ENCODE measurements around the gene TMEM131L. TPM values are rescaled to one million over a fixed set of nuclear protein-coding genes. Genes with fewer than 3 reads are reported as not detected.

The TMEM131L gene
- total and polyA plus RNA-seq, 12 donors, result 2.5 to 11.7 (median 4.8) TPM

DNA sequence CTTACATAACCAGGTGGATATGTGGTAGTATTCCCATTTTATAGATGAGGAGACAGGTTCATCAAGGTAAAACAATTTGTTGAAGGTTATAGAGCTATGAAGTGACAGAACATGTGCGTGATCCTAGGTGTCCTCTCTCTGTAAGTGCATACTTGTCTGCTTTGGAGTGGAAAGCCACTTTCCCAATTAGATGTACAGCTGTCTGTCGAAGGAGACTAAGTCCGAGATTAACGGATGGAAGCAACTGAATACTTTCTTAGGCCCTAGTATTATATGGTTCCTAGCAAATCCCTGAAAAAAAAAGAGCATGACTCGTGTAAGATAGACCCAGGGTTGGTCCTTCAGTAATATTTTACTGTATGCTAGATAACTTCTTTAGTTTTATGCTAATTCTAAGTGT, 19.7 kb downstream of the TMEM131L start:
- H3K27me3 ChIP-seq, result no peaks in the 10 kb centered on the region
- TF ChIP-seq, protein P1, sequence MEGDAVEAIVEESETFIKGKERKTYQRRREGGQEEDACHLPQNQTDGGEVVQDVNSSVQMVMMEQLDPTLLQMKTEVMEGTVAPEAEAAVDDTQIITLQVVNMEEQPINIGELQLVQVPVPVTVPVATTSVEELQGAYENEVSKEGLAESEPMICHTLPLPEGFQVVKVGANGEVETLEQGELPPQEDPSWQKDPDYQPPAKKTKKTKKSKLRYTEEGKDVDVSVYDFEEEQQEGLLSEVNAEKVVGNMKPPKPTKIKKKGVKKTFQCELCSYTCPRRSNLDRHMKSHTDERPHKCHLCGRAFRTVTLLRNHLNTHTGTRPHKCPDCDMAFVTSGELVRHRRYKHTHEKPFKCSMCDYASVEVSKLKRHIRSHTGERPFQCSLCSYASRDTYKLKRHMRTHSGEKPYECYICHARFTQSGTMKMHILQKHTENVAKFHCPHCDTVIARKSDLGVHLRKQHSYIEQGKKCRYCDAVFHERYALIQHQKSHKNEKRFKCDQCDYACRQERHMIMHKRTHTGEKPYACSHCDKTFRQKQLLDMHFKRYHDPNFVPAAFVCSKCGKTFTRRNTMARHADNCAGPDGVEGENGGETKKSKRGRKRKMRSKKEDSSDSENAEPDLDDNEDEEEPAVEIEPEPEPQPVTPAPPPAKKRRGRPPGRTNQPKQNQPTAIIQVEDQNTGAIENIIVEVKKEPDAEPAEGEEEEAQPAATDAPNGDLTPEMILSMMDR (IDR thresholded peaks at IDR 0.05), result no peak
- TF ChIP-seq POLR2A (IDR thresholded peaks at IDR 0.05), result no peak
- peaks cover 0 to 17% of the 10 kb centered on the region in 2 donors for H3K4me1 ChIP-seq (replicated peaks in 1 of 2)
- WGBS, 4 donors, result 86 to 96% (median 91%) methylated on average over 5 of the region's 5 CpGs
- DNase-seq, result no peak
- H3K27ac ChIP-seq, result no peak overlapping the region
- H3K9me3 ChIP-seq (replicated peaks in 1 of 3), result no peaks in the 10 kb centered on the region
- no peaks in the 10 kb centered on the region for H3K36me3 ChIP-seq (replicated peaks in 1 of 2)
- intact Hi-C loops (cut with DNase I), result no loop called here
- no peak overlapping the region for H3K4me3 ChIP-seq

- Histone ChIP-seq H3K27ac (peak overlapping the region in 1 of 5 donors; percentile 57), H3K27me3 (no peaks in the 10 kb centered on the region), H3K4me1 (replicated peaks in 1 of 2) (peaks cover 0 to 17% of the 10 kb centered on the region in 2 donors), H3K36me3 (replicated peaks in 1 of 2) (no peaks in the 10 kb centered on the region), H3K4me3 (no peak overlapping the region), H3K9me3 (replicated peaks in 1 of 3) (no peaks in the 10 kb centered on the region)
- WGBS, 4 donors, result 78 to 89% (median 80%) methylated on average over 8 to 14 of the region's 14 CpGs
- DNase-seq, result no peak
- no peak for TF ChIP-seq POLR2A (IDR thresholded peaks at IDR 0.05)
- TF ChIP-seq, protein P1 (IDR thresholded peaks at IDR 0.05), result no peak
- intact Hi-C loops (cut with DNase I), result no loop called here
Observed at GRCh38 chr4:153486281-153487151, 20.4 kb downstream of the TMEM131L start.

DNA sequence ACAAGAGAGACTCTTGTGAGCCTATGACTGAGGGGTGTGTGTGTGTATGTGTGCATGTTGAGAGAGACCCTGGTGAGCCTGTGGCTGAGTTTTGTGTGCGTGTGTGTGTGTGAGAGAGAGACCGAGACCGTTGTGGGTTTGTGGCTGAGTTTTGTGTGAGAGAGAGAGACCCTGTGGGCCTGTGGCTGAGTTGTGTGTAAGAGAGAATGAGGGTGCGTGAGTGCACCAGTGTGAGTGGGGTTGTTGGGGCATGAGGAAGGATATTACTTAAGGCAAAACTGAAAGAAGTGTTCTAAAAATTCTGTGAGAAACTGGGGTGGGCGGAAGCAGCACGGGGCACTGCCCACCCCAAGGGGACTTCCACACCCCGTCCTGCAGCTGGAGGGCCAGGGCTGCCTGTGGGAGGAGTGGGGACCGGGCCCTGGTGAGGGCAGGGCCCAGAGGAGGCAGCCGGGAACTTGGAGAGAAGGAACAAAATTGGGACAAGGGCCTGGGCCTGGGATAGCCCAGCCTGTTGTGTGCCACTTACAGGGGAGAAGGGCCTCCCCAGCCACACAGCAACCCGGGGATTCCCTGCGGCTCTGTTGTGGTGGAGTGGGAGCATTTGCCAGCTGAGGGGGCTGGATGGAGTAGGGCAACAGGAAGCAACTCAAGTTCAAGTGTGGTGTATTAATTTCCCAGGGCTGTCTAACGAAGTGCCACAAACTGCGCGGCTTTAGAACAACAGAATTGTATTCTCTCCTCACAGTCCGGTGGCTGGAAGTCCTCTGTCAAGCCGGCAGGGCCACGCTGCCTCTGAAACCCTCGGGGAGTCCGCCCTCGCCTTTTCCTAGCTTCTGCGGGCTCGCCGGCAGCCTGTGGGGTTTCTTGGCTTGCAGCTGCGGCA, 22.1 kb downstream of the TMEM131L start:
- no peaks in the 10 kb centered on the region for H3K9me3 ChIP-seq (replicated peaks in 1 of 3)
- WGBS, 4 donors, result 52 to 65% (median 61%) methylated on average over 16 to 24 of the region's 24 CpGs
- H3K4me1 ChIP-seq (replicated peaks in 1 of 2), result peaks cover 0 to 17% of the 10 kb centered on the region in 2 donors
- TF ChIP-seq POLR2A (IDR thresholded peaks at IDR 0.05), result no peak
- TF ChIP-seq, protein P1 (IDR thresholded peaks at IDR 0.05), result no peak
- DNase-seq, result no peak
- intact Hi-C loops (cut with DNase I), result no loop called here
- no peak overlapping the region for H3K4me3 ChIP-seq
- H3K36me3 ChIP-seq (replicated peaks in 1 of 2), result no peaks in the 10 kb centered on the region
- peak overlapping the region in 2 of 5 donors; percentile 6 to 57 for H3K27ac ChIP-seq
- H3K27me3 ChIP-seq, result no peaks in the 10 kb centered on the region

Data from adrenal gland (tissue), 12 donors.